NCI-H2171 treated with DMSO at 0.1 percent for 48 hours (cell line): ENCODE results near the gene SIVA1.
"Not testable (repeated sequence)": the region's sequence is repeated elsewhere in the genome, so short reads cannot be mapped to it uniquely, and the experiment has no call there.

ENCODE experiments used
- DNase-seq: peaks from one replicate; lab custom pipeline; 2025; lab: John Stamatoyannopoulos, UW

The SIVA1 gene

GRCh38 chr14:104734991-104735779 is 17.8 kb upstream of the SIVA1 start:
- no peak for DNase-seq

DNA sequence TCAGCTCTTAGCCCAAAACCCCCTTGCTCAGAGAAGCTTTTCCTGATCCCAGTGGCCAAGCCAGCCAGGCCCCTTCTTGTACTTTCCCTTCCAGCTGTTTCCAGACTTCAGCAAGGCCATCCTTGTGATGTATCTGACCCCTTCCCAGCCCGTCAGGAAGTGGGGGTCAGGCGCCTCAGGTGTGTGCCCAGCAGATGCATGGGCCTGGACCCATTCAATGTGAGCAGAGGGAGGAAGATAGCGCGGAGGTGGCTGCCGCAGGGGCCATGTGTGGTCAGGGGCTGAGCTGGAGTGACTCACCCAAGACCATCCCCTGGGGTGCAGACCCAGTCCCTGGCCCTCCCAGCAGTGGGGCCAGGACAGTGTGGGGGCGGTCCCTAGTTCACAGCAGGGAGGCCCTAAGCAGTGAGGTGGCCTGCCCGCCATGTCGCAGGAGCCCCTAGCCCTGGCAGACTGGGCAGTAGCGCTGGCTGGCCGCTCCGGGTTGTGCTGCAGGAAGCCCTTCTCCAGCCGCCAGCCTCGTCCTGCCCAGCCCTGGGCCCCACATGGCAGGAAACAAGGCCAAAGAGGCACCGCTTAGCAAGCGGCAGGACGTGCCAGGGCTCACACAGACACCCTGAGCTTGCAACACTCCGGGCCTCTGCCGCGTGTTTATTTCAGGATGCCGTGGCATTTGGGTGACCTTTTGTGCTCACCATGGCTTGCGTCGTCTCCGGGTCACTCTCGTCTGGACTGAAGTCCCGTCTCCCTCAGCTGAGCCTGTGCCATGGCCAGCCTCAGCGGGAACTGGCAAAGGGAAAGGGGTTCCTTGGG is 16.9 kb upstream of the SIVA1 start:
- no peak for DNase-seq

DNA sequence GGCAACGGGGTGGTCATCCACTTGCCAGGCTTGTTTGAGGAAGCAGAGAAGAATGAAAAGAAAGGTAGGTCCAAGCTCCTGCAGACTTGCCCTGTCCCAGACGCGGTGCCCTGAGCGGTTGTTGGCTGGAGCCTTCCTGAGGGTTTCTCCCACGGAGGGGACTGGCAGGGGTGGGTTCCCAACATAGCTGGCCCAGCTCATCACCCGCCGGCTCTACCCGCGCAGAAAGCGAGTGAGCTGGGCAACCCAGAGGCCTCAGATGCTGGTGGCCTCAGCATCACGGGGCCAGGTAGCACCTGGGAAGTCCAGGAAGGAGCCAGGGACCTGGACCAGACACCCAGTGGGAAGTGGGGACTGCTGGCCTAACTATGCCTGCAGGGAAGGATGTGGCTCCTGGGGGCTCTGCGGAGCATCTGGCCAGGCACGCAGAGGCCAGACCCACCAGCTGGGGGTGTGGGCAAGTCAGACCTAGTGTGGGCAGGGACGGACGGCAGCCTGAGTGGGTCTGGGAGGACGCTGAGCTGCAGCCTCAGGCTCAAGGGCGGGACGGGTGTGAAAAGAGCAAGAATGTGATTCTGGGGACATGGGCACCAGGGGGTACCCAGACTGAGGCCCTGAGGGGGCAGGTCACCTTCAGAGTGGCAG is 14.4 kb upstream of the SIVA1 start:
- no peak for DNase-seq

DNA sequence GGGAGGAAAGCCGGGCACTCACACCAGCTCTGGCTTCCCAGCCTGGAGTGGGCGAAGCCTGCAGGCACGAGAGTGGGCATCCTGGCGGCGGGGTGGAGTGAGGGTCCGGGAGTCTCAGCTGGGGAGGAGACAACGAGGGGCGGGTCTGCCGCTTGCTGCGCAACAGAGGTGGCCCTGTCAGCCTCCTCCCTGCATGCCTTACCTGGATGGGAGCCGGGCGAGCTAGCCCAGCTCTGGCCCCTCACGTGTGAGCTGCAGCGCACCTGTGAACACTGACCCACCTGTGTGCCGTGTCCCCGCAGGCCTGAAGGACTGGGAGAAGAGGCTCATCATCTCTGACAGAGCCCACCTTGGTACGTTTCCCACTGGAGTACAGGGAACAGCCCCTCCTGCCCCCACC is 13.9 kb upstream of the SIVA1 start:
- no peak for DNase-seq

DNA sequence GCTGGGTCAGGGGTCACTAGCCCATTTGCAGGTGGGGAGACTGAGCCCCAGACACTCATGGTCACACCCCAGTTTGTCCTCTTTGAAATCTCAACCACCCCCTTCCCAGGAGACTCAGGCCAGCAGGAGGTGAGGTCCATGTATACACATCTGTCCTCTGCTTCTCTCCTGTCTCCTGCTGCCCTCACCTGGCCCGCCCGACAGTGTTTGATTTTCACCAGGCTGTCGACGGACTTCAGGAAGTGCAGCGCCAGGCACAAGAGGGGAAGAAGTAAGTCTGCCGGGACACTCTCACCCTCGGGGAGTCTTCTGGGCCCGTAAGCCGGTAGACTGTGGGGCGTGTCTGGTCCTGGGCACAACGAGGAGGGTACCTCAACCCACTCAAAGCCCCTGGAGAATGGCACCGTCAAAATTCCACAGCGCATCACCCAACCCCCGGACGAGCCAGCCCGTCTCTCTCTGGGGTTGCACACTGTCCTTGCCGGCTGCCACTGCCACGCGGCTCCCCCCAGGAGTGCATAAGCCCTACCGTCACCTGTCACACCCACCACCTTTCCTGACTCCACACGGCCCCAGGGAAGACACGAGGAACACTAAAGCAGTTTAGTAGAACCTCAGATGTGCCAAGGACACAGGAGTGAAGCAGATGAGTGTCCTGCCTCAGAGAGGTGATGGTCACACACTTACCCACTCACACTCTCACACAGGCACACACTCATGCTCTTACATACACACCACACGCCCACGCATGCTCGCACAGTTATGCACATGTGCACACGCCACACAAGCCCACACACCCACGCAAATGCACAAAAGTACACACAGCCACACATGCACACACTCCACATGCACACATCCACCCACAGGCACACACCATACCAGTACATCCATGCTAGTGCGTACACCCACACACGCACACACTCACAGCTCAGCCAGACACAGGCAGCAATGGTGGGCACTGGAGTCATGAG is 13.1 kb upstream of the SIVA1 start:
- DNase-seq = no peak

DNA sequence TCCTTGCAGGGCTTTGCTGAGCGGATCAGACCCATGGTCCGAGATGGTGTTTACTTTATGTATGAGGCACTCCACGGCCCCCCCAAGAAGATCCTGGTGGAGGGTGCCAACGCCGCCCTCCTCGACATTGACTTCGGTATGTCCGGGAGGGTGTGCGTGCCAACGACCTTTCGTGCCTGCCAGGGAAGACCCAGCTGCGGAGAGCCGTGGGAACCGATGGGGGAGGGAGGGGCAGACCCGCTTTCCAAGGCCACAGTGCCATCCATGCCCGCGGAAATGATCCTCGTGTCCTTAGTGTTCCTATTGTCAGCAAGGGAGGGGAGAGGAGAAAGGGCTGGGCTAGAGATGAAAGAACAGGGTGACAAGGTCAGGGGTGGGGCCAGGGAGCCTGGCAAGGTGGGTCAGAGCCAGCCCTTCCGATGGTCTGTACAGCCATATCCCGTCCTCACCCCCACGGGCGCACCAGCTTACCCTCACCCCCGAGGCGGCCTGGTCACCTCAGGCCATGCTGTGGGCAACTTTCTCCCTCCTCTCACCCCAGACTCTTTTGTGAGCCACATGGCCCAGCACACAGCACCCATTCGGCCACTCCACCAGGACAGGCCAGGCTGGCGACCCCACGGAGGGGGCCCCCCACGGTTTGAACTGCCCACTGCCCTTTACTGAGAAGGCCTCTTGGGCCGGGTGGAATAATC is 11.7 kb upstream of the SIVA1 start:
- no peak for DNase-seq

DNA sequence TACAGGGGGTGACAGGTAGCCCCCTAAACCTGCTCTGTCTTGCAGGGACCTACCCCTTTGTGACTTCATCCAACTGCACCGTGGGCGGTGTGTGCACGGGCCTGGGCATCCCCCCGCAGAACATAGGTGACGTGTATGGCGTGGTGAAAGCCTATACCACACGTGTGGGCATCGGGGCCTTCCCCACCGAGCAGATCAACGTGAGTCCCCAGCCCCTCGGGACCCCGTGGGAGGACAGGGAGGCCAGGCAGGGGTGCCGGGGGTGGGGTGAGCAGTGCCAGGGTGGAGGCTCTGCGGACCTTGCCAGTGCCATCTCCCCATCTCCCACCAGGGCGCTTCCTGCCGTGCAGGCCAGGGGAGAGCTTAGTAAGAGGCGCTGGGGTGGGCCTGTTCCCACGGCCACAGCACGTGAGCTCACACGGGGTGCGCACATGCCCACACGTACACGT is 11.1 kb upstream of the SIVA1 start:
- no peak for DNase-seq

- DNase-seq = no peak
Observed at GRCh38 chr14:104742586-104743455, 10.1 kb upstream of the SIVA1 start.

DNA sequence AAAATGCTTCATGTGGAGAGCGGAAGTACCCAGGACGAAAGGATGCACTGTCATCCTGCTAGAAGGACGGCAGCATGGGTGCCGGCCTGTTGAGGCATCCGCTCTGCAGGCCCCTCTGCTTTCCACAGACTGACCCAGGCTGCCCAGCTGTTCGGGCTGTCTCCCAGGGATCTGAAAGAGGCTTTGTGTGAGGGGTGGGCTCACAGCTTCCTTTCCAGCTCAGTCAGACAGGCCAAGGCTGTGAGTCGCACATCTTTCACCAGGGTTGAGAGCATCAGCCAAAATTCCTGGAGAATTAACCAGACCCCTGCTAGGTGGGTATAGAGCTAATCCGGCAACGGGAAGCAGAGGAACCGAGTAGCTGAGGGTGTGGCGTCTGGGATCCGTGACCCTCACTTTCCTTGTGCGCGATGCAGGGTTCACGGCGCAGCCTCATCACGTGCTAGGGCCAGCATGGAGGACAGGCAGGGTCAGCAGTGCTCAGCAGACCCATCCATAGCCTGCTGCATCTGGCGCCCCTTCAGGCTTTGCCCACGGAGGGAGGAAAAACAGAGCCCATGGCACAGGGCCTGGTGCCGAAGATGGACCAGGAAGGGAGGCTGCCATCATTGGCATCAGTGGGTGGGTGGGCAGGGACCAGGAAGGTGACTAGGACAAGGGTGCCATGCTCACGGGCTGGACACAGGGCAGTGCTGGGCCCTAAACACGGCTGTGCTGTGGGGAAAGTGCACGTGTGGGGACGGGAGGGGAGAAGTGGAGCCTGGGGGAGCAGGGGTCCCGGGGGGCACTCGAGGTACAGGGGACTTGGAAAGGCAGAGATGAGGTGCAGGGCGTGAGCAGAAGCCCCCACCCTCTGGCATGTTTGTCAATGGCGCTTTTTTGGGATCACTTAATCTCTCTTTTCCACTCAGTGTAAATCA is 9.2 kb upstream of the SIVA1 start:
- no peak for DNase-seq

DNA sequence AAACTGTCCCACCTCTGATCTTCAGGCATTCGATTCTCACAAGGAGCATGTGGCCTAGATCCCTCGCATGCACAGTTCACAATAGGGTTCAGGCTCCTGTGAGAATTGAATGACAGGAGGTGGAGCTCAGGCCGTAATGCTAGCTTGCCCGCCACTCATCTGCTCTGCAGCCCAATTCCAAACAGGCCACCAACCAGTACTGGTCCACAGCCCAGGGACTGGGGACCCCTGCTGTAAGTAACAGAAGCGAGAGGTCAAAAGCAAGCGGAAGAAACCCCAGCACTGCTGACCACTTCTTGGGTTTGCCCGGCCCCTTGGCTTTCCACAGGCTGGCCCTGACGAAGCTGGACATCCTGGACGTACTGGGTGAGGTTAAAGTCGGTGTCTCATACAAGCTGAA is 8.5 kb upstream of the SIVA1 start:
- no peak for DNase-seq

DNA sequence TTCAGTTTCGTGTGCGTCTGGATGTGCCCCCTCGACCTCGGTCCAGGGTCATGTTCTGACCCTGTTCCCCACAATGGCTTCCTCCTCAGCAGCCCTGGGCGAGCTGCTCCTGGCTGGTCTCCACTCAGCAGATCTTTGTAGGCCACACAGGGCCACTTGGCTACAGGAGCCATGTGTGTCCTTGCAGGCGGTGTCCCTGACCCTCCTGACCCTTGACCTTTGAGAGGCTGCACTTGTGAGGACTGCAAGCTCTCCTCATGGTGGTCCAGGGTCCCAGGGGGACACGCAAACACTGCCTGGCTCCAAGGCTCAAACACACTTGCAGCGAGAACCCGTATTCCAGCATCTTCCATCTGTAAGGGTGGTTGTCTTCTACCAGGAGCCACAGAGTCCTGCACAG is 7.5 kb upstream of the SIVA1 start:
- no peak for DNase-seq

DNA sequence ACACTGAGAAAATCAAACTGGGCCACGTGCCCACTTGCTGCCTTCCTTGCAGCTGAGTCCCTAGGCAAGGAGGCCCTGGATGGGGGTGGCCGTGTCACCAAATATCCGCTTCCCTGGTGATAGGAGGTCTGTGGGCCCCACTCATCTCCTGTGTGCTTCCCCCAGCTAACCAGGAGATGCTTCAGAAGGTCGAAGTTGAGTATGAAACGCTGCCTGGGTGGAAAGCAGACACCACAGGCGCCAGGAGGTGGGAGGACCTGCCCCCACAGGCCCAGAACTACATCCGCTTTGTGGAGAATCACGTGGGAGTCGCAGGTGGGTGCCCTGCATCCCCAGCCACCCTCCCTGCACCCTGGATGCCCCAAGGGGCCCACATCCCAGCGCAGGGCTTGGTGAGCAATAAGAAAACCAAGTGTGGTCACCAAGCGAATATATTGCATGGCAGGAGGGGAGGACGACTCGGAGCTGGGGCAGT is 6.8 kb upstream of the SIVA1 start:
- peak; percentile 61 for DNase-seq

GRCh38 chr14:104746934-104747481 is 5.9 kb upstream of the SIVA1 start:
- DNase-seq = peak; percentile 55

GRCh38 chr14:104747876-104748275 is 5.1 kb upstream of the SIVA1 start:
- no peak for DNase-seq

DNA sequence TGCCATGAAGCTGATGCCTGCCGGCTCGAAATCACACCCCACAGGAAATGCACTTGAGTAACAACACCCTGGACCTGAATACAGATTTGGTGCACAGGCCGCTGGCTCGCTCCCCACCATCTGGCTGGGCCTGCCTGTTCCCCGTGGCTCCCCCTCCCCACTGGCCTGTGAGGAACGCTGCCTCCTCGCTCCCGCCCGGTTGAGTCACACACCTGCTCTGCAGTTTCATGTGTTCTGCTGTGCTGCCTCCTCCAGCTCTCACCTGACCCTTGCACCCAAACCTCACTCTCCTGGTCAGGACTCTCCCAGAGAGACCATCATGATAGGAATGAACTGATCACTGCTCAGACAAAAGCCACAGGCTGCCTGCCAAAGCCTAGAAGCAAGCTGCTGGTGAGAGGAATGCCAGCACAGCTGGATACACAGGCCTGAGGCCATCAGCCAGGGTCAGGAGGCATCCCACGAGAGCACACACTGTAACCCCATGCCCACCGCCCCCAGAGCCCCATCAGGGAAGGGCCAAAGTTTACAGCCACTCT is 3.8 kb upstream of the SIVA1 start:
- peak; percentile 90 for DNase-seq

DNA sequence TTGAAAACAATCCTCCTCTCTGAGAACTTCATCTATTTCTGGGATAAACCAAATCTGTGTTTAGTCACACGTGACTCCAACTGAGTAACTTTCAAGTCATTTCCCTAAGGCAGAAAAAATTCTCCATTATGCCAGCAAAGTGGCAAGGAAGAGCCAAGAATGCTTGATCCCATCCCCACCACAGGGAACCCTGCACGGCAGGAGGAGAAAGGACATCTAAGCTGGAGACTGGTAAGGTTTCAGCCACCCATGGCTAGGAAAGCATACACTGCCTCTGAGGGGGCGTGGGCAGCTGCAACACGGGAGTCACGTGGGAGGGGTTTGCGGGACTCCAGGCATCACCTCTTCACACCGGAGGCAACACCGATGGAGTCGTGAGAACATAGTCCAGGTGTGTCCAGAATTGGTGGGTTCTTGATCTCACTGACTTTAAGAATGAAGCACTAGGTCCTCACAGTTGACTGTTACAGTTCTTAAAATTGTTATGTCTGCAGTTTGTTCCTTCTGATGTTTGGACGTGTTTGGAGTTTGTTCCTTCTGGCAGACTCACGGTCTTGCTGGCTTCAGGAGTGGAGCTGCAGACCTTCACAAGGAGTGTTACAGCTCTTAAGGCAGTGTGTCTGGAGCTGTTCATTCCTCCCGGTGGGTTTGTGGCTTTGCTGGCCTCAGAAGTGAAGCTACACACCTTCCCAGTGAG is 2.7 kb upstream of the SIVA1 start:
- no peak for DNase-seq

DNA sequence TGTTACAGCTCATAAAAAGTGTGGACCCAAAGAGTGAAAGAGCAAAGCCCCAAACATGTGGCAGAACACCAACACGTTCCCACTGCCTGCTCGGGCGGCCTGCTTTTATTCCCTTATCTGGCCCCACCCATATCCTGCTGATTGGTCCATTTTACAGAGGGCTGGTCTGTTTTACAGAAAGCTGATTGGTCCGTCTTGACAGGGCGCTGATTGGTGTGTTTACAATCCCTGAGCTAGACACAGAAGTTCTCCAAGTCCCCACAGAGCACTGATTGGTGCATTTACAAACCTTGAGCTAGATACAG is 2.2 kb upstream of the SIVA1 start:
- DNase-seq = not testable (repeated sequence)
